ENCODE results near the gene TERB2.
"Not testable (repeated sequence)": the region's sequence is repeated elsewhere in the genome, so short reads cannot be mapped to it uniquely, and the experiment has no call there.

The TERB2 gene

GRCh38 chr15:44968475-44968874 lies 12.0 kb downstream of the TERB2 start:
- DNase-seq (ENCODE audit: low spot score), result no peak
- no peak for TF ChIP-seq CTCF (IDR thresholded peaks at IDR 0.05; ENCODE audit: borderline replicate concordance, control extremely low read depth, extremely low read depth, insufficient read depth, missing control alignments)
- in situ Hi-C loops (cut with MboI; ENCODE audit: low sequenced_read_pairs, unreplicated experiment), result loop anchor here (25.0 kb wide), 1 partner anchor 144 kb away; the partner anchor contains the start of genes DUOX2 and DUOXA2

- DNase-seq (ENCODE audit: low spot score), result no peak
- no peak for TF ChIP-seq CTCF (IDR thresholded peaks at IDR 0.05; ENCODE audit: borderline replicate concordance, control extremely low read depth, extremely low read depth, insufficient read depth, missing control alignments)
- in situ Hi-C loops (cut with MboI; ENCODE audit: low sequenced_read_pairs, unreplicated experiment), result loop anchor here (25.0 kb wide), 1 partner anchor 141 kb away; the partner anchor contains the start of genes DUOX2 and DUOXA2
Observed at GRCh38 chr15:44971036-44971435, 14.5 kb downstream of the TERB2 start.

GRCh38 chr15:44976183-44976582 lies 19.7 kb downstream of the TERB2 start:
- in situ Hi-C loops (cut with MboI; ENCODE audit: low sequenced_read_pairs, unreplicated experiment), result not testable (repeated sequence)

GRCh38 chr15:44977781-44978180 lies 21.3 kb downstream of the TERB2 start:
- in situ Hi-C loops (cut with MboI; ENCODE audit: low sequenced_read_pairs, unreplicated experiment), result not testable (repeated sequence)

More at GRCh38 chr15:44976183-44976582, 19.7 kb downstream of the TERB2 start:
- not testable (repeated sequence) for DNase-seq (ENCODE audit: low spot score)

GRCh38 chr15:44979617-44980339 lies 23.3 kb downstream of the TERB2 start:
- in situ Hi-C loops (cut with MboI; ENCODE audit: low sequenced_read_pairs, unreplicated experiment); DNase-seq (ENCODE audit: low spot score): not testable (repeated sequence)

More at GRCh38 chr15:44977781-44978180, 21.3 kb downstream of the TERB2 start:
- DNase-seq (ENCODE audit: low spot score), result not testable (repeated sequence)

GRCh38 chr15:44984144-44984543 lies 27.7 kb downstream of the TERB2 start:
- in situ Hi-C loops (cut with MboI; ENCODE audit: low sequenced_read_pairs, unreplicated experiment), result not testable (repeated sequence)

GRCh38 chr15:44986346-44987055 lies 30.0 kb downstream of the TERB2 start:
- DNase-seq (ENCODE audit: low spot score); in situ Hi-C loops (cut with MboI; ENCODE audit: low sequenced_read_pairs, unreplicated experiment): not testable (repeated sequence)

More at GRCh38 chr15:44984144-44984543, 27.7 kb downstream of the TERB2 start:
- not testable (repeated sequence) for DNase-seq (ENCODE audit: low spot score)

- in situ Hi-C loops (cut with MboI; ENCODE audit: low sequenced_read_pairs, unreplicated experiment); DNase-seq (ENCODE audit: low spot score): not testable (repeated sequence)
Observed at GRCh38 chr15:44987711-44988110, 31.2 kb downstream of the TERB2 start.

- DNase-seq (ENCODE audit: low spot score); in situ Hi-C loops (cut with MboI; ENCODE audit: low sequenced_read_pairs, unreplicated experiment): not testable (repeated sequence)
Observed at GRCh38 chr15:44988184-44988869, 31.8 kb downstream of the TERB2 start.

GRCh38 chr15:44988870-44989219 lies 32.4 kb downstream of the TERB2 start:
- DNase-seq (ENCODE audit: low spot score); in situ Hi-C loops (cut with MboI; ENCODE audit: low sequenced_read_pairs, unreplicated experiment): not testable (repeated sequence)

GRCh38 chr15:44997632-44998031 lies 41.1 kb downstream of the TERB2 start:
- in situ Hi-C loops (cut with MboI; ENCODE audit: low sequenced_read_pairs, unreplicated experiment); DNase-seq (ENCODE audit: low spot score): not testable (repeated sequence)
